Mesodermal cell (in vitro differentiated cells): ENCODE measurements around the gene SLC25A1.

ENCODE experiments used
- H3K27ac ChIP-seq: 2 replicates; pipeline ENCODE4 v1.7.0; 2013; ENCODE audit warnings: mild to moderate bottlenecking, low read depth, low read length, moderate library complexity; ENCODE audit not compliant: severe bottlenecking
- H3K36me3 ChIP-seq: 2 replicates; pipeline ENCODE4 v1.7.1; 2013; ENCODE audit warnings: mild to moderate bottlenecking, low read length, moderate library complexity; ENCODE audit not compliant: control insufficient read depth, insufficient read depth
- H3K4me1 ChIP-seq: one replicate; pipeline ENCODE4 v1.7.1; 2013; ENCODE audit warnings: mild to moderate bottlenecking, low read length; ENCODE audit not compliant: insufficient read depth, control insufficient read depth, poor library complexity, severe bottlenecking
- H3K4me3 ChIP-seq: 2 replicates; pipeline ENCODE4 v1.7.0; 2013; ENCODE audit warnings: low read length, control low read depth, mild to moderate bottlenecking; ENCODE audit not compliant: insufficient read depth, poor library complexity, severe bottlenecking; ENCODE audit errors: extremely low read depth
- H3K9me3 ChIP-seq: 2 replicates; pipeline ENCODE4 v1.7.1; 2013; ENCODE audit warnings: mild to moderate bottlenecking, low read length, moderate library complexity; ENCODE audit not compliant: control insufficient read depth
- WGBS, 2 experiments: methylation state at CpG; one replicate each; pipeline ENCODE4 v1.1.5; 2013; ENCODE audit warnings: missing lambda C conversion rate in 2 of 2; ENCODE audit not compliant: insufficient coverage in 2 of 2; 5-methylcytosine and 5-hydroxymethylcytosine counted together

The SLC25A1 gene

GRCh38 chr22:19146215-19146968 is 32.1 kb downstream of the SLC25A1 start:
- Histone ChIP-seq H3K4me3 (no peak overlapping the region), H3K27ac (no peak overlapping the region), H3K4me1 (no peaks in the 10 kb centered on the region), H3K9me3 (no peaks in the 10 kb centered on the region), H3K36me3 (peaks cover 13% of the 10 kb centered on the region)
- WGBS, 2 experiments = 79 to 84% methylated on average over 9 to 10 of the region's 11 CpGs

- H3K4me1 ChIP-seq = no peaks in the 10 kb centered on the region
- peak overlapping the region; percentile 93 for H3K4me3 ChIP-seq
- 3 to 10% methylated on average over 14 of the region's 17 CpGs for WGBS, 2 experiments
- H3K27ac ChIP-seq = peak overlapping the region; percentile 45
- peaks cover 36% of the 10 kb centered on the region for H3K36me3 ChIP-seq
- no peaks in the 10 kb centered on the region for H3K9me3 ChIP-seq
Measured at GRCh38 chr22:19143967-19144400, 34.6 kb downstream of the SLC25A1 start.

GRCh38 chr22:19143212-19143611 is 35.3 kb downstream of the SLC25A1 start:
- Histone ChIP-seq H3K9me3 (no peaks in the 10 kb centered on the region), H3K4me3 (peak overlapping the region; percentile 93), H3K36me3 (peaks cover 43% of the 10 kb centered on the region), H3K27ac (no peak overlapping the region), H3K4me1 (no peaks in the 10 kb centered on the region)
- WGBS, 2 experiments = 69 to 90% methylated on average over 2 to 4 of the region's 5 CpGs

GRCh38 chr22:19142394-19142793 is 36.1 kb downstream of the SLC25A1 start:
- 97 to 98% methylated on average over 5 of the region's 9 CpGs for WGBS, 2 experiments
- Histone ChIP-seq H3K9me3 (no peaks in the 10 kb centered on the region), H3K27ac (no peak overlapping the region), H3K36me3 (peaks cover 52% of the 10 kb centered on the region), H3K4me3 (no peak overlapping the region), H3K4me1 (no peaks in the 10 kb centered on the region)

GRCh38 chr22:19139974-19140373 is 38.6 kb downstream of the SLC25A1 start:
- 96% methylated on average over 4 of the region's 5 CpGs for WGBS, 2 experiments
- no peaks in the 10 kb centered on the region for H3K4me1 ChIP-seq
- no peak overlapping the region for H3K4me3 ChIP-seq
- no peaks in the 10 kb centered on the region for H3K9me3 ChIP-seq
- H3K36me3 ChIP-seq = peaks cover 75% of the 10 kb centered on the region
- H3K27ac ChIP-seq = no peak overlapping the region

GRCh38 chr22:19139001-19139356 is 39.6 kb downstream of the SLC25A1 start:
- 94 to 95% methylated on average over 9 of the region's 9 CpGs for WGBS, 2 experiments
- H3K9me3 ChIP-seq = no peaks in the 10 kb centered on the region
- H3K27ac ChIP-seq = no peak overlapping the region
- H3K4me1 ChIP-seq = no peaks in the 10 kb centered on the region
- H3K36me3 ChIP-seq = peaks cover 84% of the 10 kb centered on the region
- H3K4me3 ChIP-seq = no peak overlapping the region

GRCh38 chr22:19138217-19139000 is 40.1 kb downstream of the SLC25A1 start:
- 80 to 95% methylated on average over 5 to 13 of the region's 15 CpGs for WGBS, 2 experiments
- no peaks in the 10 kb centered on the region for H3K9me3 ChIP-seq
- H3K4me3 ChIP-seq = no peak overlapping the region
- peaks cover 90% of the 10 kb centered on the region for H3K36me3 ChIP-seq
- H3K4me1 ChIP-seq = no peaks in the 10 kb centered on the region
- no peak overlapping the region for H3K27ac ChIP-seq

- 92 to 95% methylated on average over 10 to 11 of the region's 11 CpGs for WGBS, 2 experiments
- Histone ChIP-seq H3K9me3 (no peaks in the 10 kb centered on the region), H3K4me3 (no peak overlapping the region), H3K27ac (no peak overlapping the region), H3K36me3 (peaks cover 95% of the 10 kb centered on the region), H3K4me1 (no peaks in the 10 kb centered on the region)
Measured at GRCh38 chr22:19137384-19138216, 40.9 kb downstream of the SLC25A1 start.

- no peak overlapping the region for H3K4me3 ChIP-seq
- no peaks in the 10 kb centered on the region for H3K4me1 ChIP-seq
- no peaks in the 10 kb centered on the region for H3K9me3 ChIP-seq
- no peak overlapping the region for H3K27ac ChIP-seq
- H3K36me3 ChIP-seq = peaks cover 95% of the 10 kb centered on the region
- WGBS, 2 experiments = 88 to 99% methylated on average over 8 to 10 of the region's 10 CpGs
Measured at GRCh38 chr22:19136915-19137314, 41.6 kb downstream of the SLC25A1 start.

GRCh38 chr22:19134874-19135273 is 43.7 kb downstream of the SLC25A1 start:
- Histone ChIP-seq H3K4me3 (no peak overlapping the region), H3K4me1 (no peaks in the 10 kb centered on the region), H3K27ac (no peak overlapping the region), H3K36me3 (peaks cover 75% of the 10 kb centered on the region), H3K9me3 (no peaks in the 10 kb centered on the region)
- WGBS, 2 experiments = 93 to 98% methylated on average over 14 to 17 of the region's 18 CpGs
